Vagina (tissue), 2 donors: ENCODE measurements around the gene TMEM108. TPM values are rescaled to one million over a fixed set of nuclear protein-coding genes. Genes with fewer than 3 reads are reported as not detected.

ENCODE experiments used
- DNase-seq, 2 donors: peaks; one replicate each; pipeline ENCODE4 v3.0.0-alpha.2; 2017; ENCODE audit errors: extremely low spot score in 2 of 2
- H3K27ac ChIP-seq: fragments of 200-600 bp; sonication (generic); one replicate; pipeline ENCODE4 v1.5.1; 2019
- H3K27me3 ChIP-seq: fragments of 200-600 bp; sonication (generic); one replicate; pipeline ENCODE4 v1.5.1; 2019
- H3K36me3 ChIP-seq, 2 donors: fragments of 200-600 bp; sonication (generic); one replicate each; pipeline ENCODE4 v1.5.1; 2017 to 2019
- H3K4me1 ChIP-seq: fragments of 200-600 bp; sonication (generic); one replicate; pipeline ENCODE4 v1.5.1; 2019
- H3K4me3 ChIP-seq, 2 donors: fragments of 200-600 bp; sonication (generic); 1 replicate in 1 of 2; 2 replicates in 1 of 2; pipeline ENCODE4 v1.5.1; 2016 to 2019
- H3K9me3 ChIP-seq: fragments of 200-600 bp; sonication (generic); one replicate; pipeline ENCODE4 v1.5.1; 2019
- CTCF ChIP-seq, 3 experiments: fragments of 450-650 bp in 2 of 3; fragments of 200-600 bp in 1 of 3; sonication (generic) in 1 of 3; IDR thresholded peaks; one replicate each; pipeline ENCODE4 v1.5.1; 2017 to 2019; ENCODE audit warnings: antibody characterized with exemption in 3 of 3, mild to moderate bottlenecking in 2 of 3, moderate library complexity in 2 of 3
- POLR2A ChIP-seq, 2 donors: fragments of 450-650 bp; IDR thresholded peaks; one replicate each; pipeline ENCODE4 v1.6.1; 2017; ENCODE audit warnings: antibody characterized with exemption in 2 of 2, mild to moderate bottlenecking in 2 of 2, moderate library complexity in 2 of 2
- POLR2AphosphoS5 ChIP-seq, 2 donors: sonication (generic); formaldehyde crosslinking; IDR thresholded peaks; one replicate each; pipeline ENCODE4 v1.9.0; 2017; ENCODE audit warnings: antibody characterized with exemption in 2 of 2, mild to moderate bottlenecking in 2 of 2, low read depth in 1 of 2; ENCODE audit not compliant: insufficient read depth in 1 of 2
- intact Hi-C: fragments of 100-400 bp; cut with DNase I; formaldehyde crosslinking; loops from one replicate; pipeline ENCODE4 v1.15.1; 2023
- total RNA-seq: library from RNA; depleted of rRNA; stranded (reverse); fragments of >200 nt; gene quantifications from one replicate; pipeline ENCODE4 v1.2.3, GENCODE V29; 2016

The TMEM108 gene
- total RNA-seq, 1 donor from 2014 or later = 3.2 TPM

GRCh38 chr3:133058831-133059230 lies 20.6 kb downstream of the TMEM108 start:
- Histone ChIP-seq H3K27ac (no peak overlapping the region), H3K9me3 (no peaks in the 10 kb centered on the region), H3K36me3 (no peaks in the 10 kb centered on the region), H3K27me3 (no peaks in the 10 kb centered on the region), H3K4me3 (no peak overlapping the region), H3K4me1 (no peaks in the 10 kb centered on the region)
- TF ChIP-seq POLR2A (IDR thresholded peaks at IDR 0.05) = no peak
- no peak for TF ChIP-seq CTCF (IDR thresholded peaks at IDR 0.05)
- no peak for TF ChIP-seq POLR2AphosphoS5 (IDR thresholded peaks at IDR 0.05; ENCODE audit: insufficient read depth in 1 of 2, low read depth in 1 of 2)
- intact Hi-C loops = loop anchor here (5.0 kb wide), 1 partner anchor 1937 kb away; no protein-coding TSS in a partner anchor
- DNase-seq = no peak

- H3K36me3 ChIP-seq = no peaks in the 10 kb centered on the region
- H3K4me1 ChIP-seq = no peaks in the 10 kb centered on the region
- no peaks in the 10 kb centered on the region for H3K9me3 ChIP-seq
- TF ChIP-seq POLR2A (IDR thresholded peaks at IDR 0.05) = no peak
- TF ChIP-seq POLR2AphosphoS5 (IDR thresholded peaks at IDR 0.05; ENCODE audit: insufficient read depth in 1 of 2, low read depth in 1 of 2) = no peak
- no peak for TF ChIP-seq CTCF (IDR thresholded peaks at IDR 0.05)
- DNase-seq = no peak
- no peak overlapping the region for H3K4me3 ChIP-seq
- no peaks in the 10 kb centered on the region for H3K27me3 ChIP-seq
- intact Hi-C loops = no loop called here
- H3K27ac ChIP-seq = no peak overlapping the region
These were observed 27.2 kb downstream of the TMEM108 start for GRCh38 chr3:133065193-133065961.

GRCh38 chr3:133066026-133066425 lies 27.8 kb downstream of the TMEM108 start:
- Histone ChIP-seq H3K27ac (no peak overlapping the region), H3K36me3 (no peaks in the 10 kb centered on the region), H3K9me3 (no peaks in the 10 kb centered on the region), H3K27me3 (no peaks in the 10 kb centered on the region), H3K4me1 (no peaks in the 10 kb centered on the region), H3K4me3 (no peak overlapping the region)
- intact Hi-C loops = no loop called here
- no peak for DNase-seq
- TF ChIP-seq POLR2AphosphoS5 (IDR thresholded peaks at IDR 0.05; ENCODE audit: insufficient read depth in 1 of 2, low read depth in 1 of 2) (no peak), POLR2A (IDR thresholded peaks at IDR 0.05) (no peak), CTCF (IDR thresholded peaks at IDR 0.05) (no peak)

- Histone ChIP-seq H3K27ac (no peak overlapping the region), H3K27me3 (no peaks in the 10 kb centered on the region), H3K36me3 (no peaks in the 10 kb centered on the region), H3K9me3 (no peaks in the 10 kb centered on the region), H3K4me3 (no peak overlapping the region), H3K4me1 (no peaks in the 10 kb centered on the region)
- intact Hi-C loops = no loop called here
- DNase-seq = no peak
- TF ChIP-seq POLR2AphosphoS5 (IDR thresholded peaks at IDR 0.05; ENCODE audit: insufficient read depth in 1 of 2, low read depth in 1 of 2) = no peak
- TF ChIP-seq POLR2A (IDR thresholded peaks at IDR 0.05) = no peak
- no peak for TF ChIP-seq CTCF (IDR thresholded peaks at IDR 0.05)
These were observed 31.5 kb downstream of the TMEM108 start for GRCh38 chr3:133069556-133070286.

GRCh38 chr3:133074977-133075376 lies 36.8 kb downstream of the TMEM108 start:
- no peaks in the 10 kb centered on the region for H3K36me3 ChIP-seq
- TF ChIP-seq CTCF (IDR thresholded peaks at IDR 0.05) (no peak), POLR2A (IDR thresholded peaks at IDR 0.05) (no peak), POLR2AphosphoS5 (IDR thresholded peaks at IDR 0.05; ENCODE audit: insufficient read depth in 1 of 2, low read depth in 1 of 2) (no peak)
- DNase-seq = no peak
- no peaks in the 10 kb centered on the region for H3K27me3 ChIP-seq
- intact Hi-C loops = no loop called here
- H3K27ac ChIP-seq = no peak overlapping the region
- no peaks in the 10 kb centered on the region for H3K4me1 ChIP-seq
- H3K4me3 ChIP-seq = no peak overlapping the region
- no peaks in the 10 kb centered on the region for H3K9me3 ChIP-seq
